GM12892 (cell line): ENCODE results near the gene INAVA.

Source experiments
- POLR2A ChIP-seq: IDR thresholded peaks from 2 replicates; pipeline ENCODE4 v1.6.1; 2011; ENCODE audit warnings: low read depth, low read length, control low read depth
- POLR2AphosphoS5 ChIP-seq: IDR thresholded peaks from 2 replicates; pipeline ENCODE4 v1.6.1; 2011; ENCODE audit warnings: low read depth, low read length, control low read depth

GRCh38 chr1:200862713-200863415 is 31.8 kb upstream of the INAVA start:
- TF ChIP-seq POLR2AphosphoS5: no peak
- TF ChIP-seq POLR2A: no peak
